SK-MEL-5 (cell line): ENCODE measurements around the gene FCN1. TPM values are rescaled to one million over a fixed set of nuclear protein-coding genes. Genes with fewer than 3 reads are reported as not detected.

Experiments used
- DNase-seq: peaks from one replicate; pipeline ENCODE4 v3.0.0-alpha.2; 2016; ENCODE audit warnings: low read depth, low spot score
- in situ Hi-C: cut with HindIII; loops from 2 replicates; pipeline ENCODE4 v1.10.0; 2016; ENCODE audit warnings: low sequenced_read_pairs, high pct_unique_total_duplicates, low pct_unique_long_range_greater_than_20kb
- total RNA-seq: library from RNA; depleted of rRNA; stranded (reverse); fragments of >200 nt; shearing (Covaris generic); gene quantifications from 2 replicates; pipeline ENCODE4 v1.2.3, GENCODE V29; 2014

The FCN1 gene
- total RNA-seq, 1 experiment from 2014 or later: not detected

GRCh38 chr9:134940236-134941208 is 22.8 kb upstream of the FCN1 start:
- no peak for DNase-seq
- in situ Hi-C loops: no loop called here

GRCh38 chr9:134939836-134940235 is 22.1 kb upstream of the FCN1 start:
- no peak for DNase-seq
- in situ Hi-C loops: no loop called here

GRCh38 chr9:134939080-134939733 is 21.5 kb upstream of the FCN1 start:
- in situ Hi-C loops: no loop called here
- DNase-seq: no peak

- in situ Hi-C loops: no loop called here
Observed at GRCh38 chr9:134938346-134939079, 20.8 kb upstream of the FCN1 start.

GRCh38 chr9:134937566-134938345 is 20.0 kb upstream of the FCN1 start:
- in situ Hi-C loops: no loop called here
- no peak for DNase-seq

More at GRCh38 chr9:134938346-134939079, 20.8 kb upstream of the FCN1 start:
- no peak for DNase-seq

- no peak for DNase-seq
- in situ Hi-C loops: no loop called here
Observed at GRCh38 chr9:134937164-134937555, 19.4 kb upstream of the FCN1 start.

- DNase-seq: no peak
- in situ Hi-C loops: no loop called here
Observed at GRCh38 chr9:134936346-134937163, 18.8 kb upstream of the FCN1 start.

- in situ Hi-C loops: no loop called here
- no peak for DNase-seq
Observed at GRCh38 chr9:134935701-134936345, 18.1 kb upstream of the FCN1 start.

- DNase-seq: no peak
- in situ Hi-C loops: no loop called here
Observed at GRCh38 chr9:134935056-134935640, 17.4 kb upstream of the FCN1 start.

GRCh38 chr9:134933076-134933659 is 15.5 kb upstream of the FCN1 start:
- in situ Hi-C loops: no loop called here
- no peak for DNase-seq

- in situ Hi-C loops: no loop called here
- DNase-seq: no peak
Observed at GRCh38 chr9:134932606-134933005, 14.9 kb upstream of the FCN1 start.

GRCh38 chr9:134932171-134932570 is 14.5 kb upstream of the FCN1 start:
- in situ Hi-C loops: no loop called here
- no peak for DNase-seq

GRCh38 chr9:134930398-134930797 is 12.7 kb upstream of the FCN1 start:
- in situ Hi-C loops: no loop called here
- no peak for DNase-seq

- in situ Hi-C loops: no loop called here
Observed at GRCh38 chr9:134929193-134930158, 11.8 kb upstream of the FCN1 start.

More at GRCh38 chr9:134929193-134930158, 11.8 kb upstream of the FCN1 start:
- DNase-seq: no peak
